Measurements from ENCODE around the gene TCF7L1. TPM values are rescaled to one million over a fixed set of nuclear protein-coding genes. Genes with fewer than 3 reads are reported as not detected.

TCF7L1 gene
- total and polyA plus RNA-seq, 9 of the 15 experiments (the other 6 are each of a cell fraction or from before 2014, with no cell fraction given) = 0.03 to 0.11 (median 0.07) TPM; not detected in 5

DNA sequence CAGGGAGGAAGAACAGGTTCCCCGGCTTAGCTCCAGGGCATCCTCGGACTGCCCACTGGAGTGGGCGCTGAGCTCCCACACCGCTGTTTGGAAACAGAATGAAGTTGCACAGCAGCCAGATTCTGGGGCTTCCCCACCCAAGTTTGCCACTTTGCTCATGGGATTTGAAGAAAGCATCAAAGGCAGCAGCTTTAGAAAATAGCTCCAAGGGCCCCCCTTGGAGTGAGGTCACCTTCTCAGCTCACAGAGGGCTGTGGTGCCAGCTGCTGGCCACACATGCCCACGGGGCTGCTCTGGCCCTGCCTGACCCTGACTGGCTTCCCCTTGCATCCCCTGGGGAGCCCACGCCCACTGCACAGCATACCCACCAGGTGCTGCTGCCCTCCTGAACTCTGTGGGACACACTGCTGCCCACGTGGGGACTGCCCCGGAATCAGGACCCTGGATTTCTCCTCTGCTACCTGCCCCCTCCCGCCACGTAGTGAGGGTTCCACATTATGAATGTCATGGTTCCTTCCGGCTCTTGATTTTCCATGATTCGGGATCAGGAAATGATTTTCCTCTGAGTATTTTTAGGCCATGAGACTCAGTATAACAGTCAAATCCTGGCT is 124.3 kb downstream of the TCF7L1 start:
- TF ChIP-seq, protein P1, sequence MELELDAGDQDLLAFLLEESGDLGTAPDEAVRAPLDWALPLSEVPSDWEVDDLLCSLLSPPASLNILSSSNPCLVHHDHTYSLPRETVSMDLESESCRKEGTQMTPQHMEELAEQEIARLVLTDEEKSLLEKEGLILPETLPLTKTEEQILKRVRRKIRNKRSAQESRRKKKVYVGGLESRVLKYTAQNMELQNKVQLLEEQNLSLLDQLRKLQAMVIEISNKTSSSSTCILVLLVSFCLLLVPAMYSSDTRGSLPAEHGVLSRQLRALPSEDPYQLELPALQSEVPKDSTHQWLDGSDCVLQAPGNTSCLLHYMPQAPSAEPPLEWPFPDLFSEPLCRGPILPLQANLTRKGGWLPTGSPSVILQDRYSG (tag; conservative IDR thresholded peaks at IDR 0.05; ENCODE audit: low read depth) = no peak
- TF ChIP-seq SREBF1 (IDR thresholded peaks at IDR 0.05; ENCODE audit: borderline replicate concordance, low read depth, low read length) (no peak), ERF (CRISPR knock-in tag; IDR thresholded peaks at IDR 0.05) (no peak), TEAD2 (tag; IDR thresholded peaks at IDR 0.05) (no peak), PPARD (CRISPR knock-in tag; IDR thresholded peaks at IDR 0.05) (no peak), SPI1 (IDR thresholded peaks at IDR 0.05; ENCODE audit: borderline replicate concordance, low read depth, low read length) (no peak), MAFF (IDR thresholded peaks at IDR 0.05; ENCODE audit: low read length) (no peak)
- TF ChIP-seq, protein P2, sequence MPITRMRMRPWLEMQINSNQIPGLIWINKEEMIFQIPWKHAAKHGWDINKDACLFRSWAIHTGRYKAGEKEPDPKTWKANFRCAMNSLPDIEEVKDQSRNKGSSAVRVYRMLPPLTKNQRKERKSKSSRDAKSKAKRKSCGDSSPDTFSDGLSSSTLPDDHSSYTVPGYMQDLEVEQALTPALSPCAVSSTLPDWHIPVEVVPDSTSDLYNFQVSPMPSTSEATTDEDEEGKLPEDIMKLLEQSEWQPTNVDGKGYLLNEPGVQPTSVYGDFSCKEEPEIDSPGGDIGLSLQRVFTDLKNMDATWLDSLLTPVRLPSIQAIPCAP (CRISPR knock-in tag; IDR thresholded peaks at IDR 0.05; ENCODE audit: borderline replicate concordance) = no peak
- TF ChIP-seq, protein P3, sequence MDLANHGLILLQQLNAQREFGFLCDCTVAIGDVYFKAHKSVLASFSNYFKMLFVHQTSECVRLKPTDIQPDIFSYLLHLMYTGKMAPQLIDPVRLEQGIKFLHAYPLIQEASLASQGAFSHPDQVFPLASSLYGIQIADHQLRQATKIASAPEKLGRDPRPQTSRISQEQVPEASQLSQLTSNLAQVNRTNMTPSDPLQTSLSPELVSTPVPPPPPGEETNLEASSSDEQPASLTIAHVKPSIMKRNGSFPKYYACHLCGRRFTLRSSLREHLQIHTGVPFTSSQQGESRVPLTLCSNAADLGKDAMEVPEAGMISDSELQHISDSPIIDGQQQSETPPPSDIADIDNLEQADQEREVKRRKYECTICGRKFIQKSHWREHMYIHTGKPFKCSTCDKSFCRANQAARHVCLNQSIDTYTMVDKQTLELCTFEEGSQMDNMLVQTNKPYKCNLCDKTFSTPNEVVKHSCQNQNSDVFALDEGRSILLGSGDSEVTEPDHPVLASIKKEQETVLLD (IDR thresholded peaks at IDR 0.05) = no peak
- TF ChIP-seq, protein P4, sequence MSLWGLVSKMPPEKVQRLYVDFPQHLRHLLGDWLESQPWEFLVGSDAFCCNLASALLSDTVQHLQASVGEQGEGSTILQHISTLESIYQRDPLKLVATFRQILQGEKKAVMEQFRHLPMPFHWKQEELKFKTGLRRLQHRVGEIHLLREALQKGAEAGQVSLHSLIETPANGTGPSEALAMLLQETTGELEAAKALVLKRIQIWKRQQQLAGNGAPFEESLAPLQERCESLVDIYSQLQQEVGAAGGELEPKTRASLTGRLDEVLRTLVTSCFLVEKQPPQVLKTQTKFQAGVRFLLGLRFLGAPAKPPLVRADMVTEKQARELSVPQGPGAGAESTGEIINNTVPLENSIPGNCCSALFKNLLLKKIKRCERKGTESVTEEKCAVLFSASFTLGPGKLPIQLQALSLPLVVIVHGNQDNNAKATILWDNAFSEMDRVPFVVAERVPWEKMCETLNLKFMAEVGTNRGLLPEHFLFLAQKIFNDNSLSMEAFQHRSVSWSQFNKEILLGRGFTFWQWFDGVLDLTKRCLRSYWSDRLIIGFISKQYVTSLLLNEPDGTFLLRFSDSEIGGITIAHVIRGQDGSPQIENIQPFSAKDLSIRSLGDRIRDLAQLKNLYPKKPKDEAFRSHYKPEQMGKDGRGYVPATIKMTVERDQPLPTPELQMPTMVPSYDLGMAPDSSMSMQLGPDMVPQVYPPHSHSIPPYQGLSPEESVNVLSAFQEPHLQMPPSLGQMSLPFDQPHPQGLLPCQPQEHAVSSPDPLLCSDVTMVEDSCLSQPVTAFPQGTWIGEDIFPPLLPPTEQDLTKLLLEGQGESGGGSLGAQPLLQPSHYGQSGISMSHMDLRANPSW (CRISPR knock-in tag; IDR thresholded peaks at IDR 0.05) = no peak
- TF ChIP-seq, protein P5, sequence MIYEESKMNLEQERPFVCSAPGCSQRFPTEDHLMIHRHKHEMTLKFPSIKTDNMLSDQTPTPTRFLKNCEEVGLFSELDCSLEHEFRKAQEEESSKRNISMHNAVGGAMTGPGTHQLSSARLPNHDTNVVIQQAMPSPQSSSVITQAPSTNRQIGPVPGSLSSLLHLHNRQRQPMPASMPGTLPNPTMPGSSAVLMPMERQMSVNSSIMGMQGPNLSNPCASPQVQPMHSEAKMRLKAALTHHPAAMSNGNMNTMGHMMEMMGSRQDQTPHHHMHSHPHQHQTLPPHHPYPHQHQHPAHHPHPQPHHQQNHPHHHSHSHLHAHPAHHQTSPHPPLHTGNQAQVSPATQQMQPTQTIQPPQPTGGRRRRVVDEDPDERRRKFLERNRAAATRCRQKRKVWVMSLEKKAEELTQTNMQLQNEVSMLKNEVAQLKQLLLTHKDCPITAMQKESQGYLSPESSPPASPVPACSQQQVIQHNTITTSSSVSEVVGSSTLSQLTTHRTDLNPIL (CRISPR knock-in tag; IDR thresholded peaks at IDR 0.05) = no peak
- TF ChIP-seq, protein P6, sequence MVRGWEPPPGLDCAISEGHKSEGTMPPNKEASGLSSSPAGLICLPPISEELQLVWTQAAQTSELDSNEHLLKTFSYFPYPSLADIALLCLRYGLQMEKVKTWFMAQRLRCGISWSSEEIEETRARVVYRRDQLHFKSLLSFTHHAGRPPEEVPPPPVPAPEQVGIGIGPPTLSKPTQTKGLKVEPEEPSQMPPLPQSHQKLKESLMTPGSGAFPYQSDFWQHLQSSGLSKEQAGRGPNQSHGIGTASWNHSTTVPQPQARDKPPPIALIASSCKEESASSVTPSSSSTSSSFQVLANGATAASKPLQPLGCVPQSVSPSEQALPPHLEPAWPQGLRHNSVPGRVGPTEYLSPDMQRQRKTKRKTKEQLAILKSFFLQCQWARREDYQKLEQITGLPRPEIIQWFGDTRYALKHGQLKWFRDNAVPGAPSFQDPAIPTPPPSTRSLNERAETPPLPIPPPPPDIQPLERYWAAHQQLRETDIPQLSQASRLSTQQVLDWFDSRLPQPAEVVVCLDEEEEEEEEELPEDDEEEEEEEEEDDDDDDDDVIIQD (CRISPR knock-in tag; IDR thresholded peaks at IDR 0.05) = no peak
- Histone ChIP-seq H3K4me3 (no peak overlapping the region), H3K9me1 (ENCODE audit: control insufficient read depth, insufficient read depth, low read length) (no peaks in the 10 kb centered on the region), H3K4me1 (replicated peaks in 1 of 2; ENCODE audit: control insufficient read depth in 2 of 2, insufficient read depth in 2 of 2, low read length in 2 of 2) (0 out of 5 replicates have a peak, but pooled peaks cover 0 to 3% of the 10 kb centered on the region in 2 experiments), H3K27me3 (ENCODE audit: control insufficient read depth in 2 of 2, insufficient read depth in 2 of 2, low read length in 2 of 2) (peaks cover 30 to 63% of the 10 kb centered on the region in 2 experiments; a peak in 3 of 5 replicates), H2AFZ (ENCODE audit: low read depth, low read length) (no peak overlapping the region), H4K20me1 (replicated peaks; ENCODE audit: control insufficient read depth, insufficient read depth, low read length) (no peaks in the 10 kb centered on the region), H3K9me3 (replicated peaks; ENCODE audit: control insufficient read depth, insufficient read depth, low read depth, low read length) (no peaks in the 10 kb centered on the region), H3K36me3 (ENCODE audit: control insufficient read depth, insufficient read depth, low read length) (no peaks in the 10 kb centered on the region), H3K27ac (ENCODE audit: extremely low read depth, low read depth, low read length) (no peak overlapping the region), H3K79me2 (ENCODE audit: control insufficient read depth, insufficient read depth, low read length) (no peaks in the 10 kb centered on the region), H3K9ac (ENCODE audit: insufficient read depth in 1 of 2, low read depth in 2 of 2, low read length in 2 of 2) (no peak overlapping the region), H3K4me2 (ENCODE audit: insufficient read depth, low read length) (no peak overlapping the region)
- ATAC-seq (no peak), FAIRE-seq (no peak), DNase-seq (ENCODE audit: extremely low read depth in 1 of 4, low spot score in 3 of 4) (no peak)
- no TSS peak for BruUV-seq (replicated peaks)
- intact Hi-C loops (cut with micrococcal nuclease) (no loop called here), in situ Hi-C loops (cut with MboI) (no loop called here)
- WGBS (ENCODE audit: insufficient coverage, low coverage, missing lambda C conversion rate) = under 1% methylated on average over 12 of the region's 12 CpGs
- ChIA-PET CTCF (ENCODE audit: low intra/inter-chr PET ratio) (no interaction called here), POLR2A (interaction anchor here (0.7 to 1.0 kb wide), 3 partner anchors 9 to 30 kb away, joined by 3 to 4 read pairs (median 3); no protein-coding TSS in a partner anchor)

All from K562 (cell line).